Stomach (tissue), 9 donors: ENCODE results near the gene MAPK1. TPM values are rescaled to one million over a fixed set of nuclear protein-coding genes. Genes with fewer than 3 reads are reported as not detected.

ENCODE experiments used
- DNase-seq, 2 donors: peaks; one replicate each; pipeline versions ENCODE4 v3.0.0 to v3.0.0-alpha.2; 2013 to 2019
- H3K27ac ChIP-seq, 5 donors: fragments of 200-600 bp in 4 of 5; sonication (generic) in 4 of 5; one replicate each; pipeline ENCODE4 v1.5.1; 2013 to 2019; ENCODE audit warnings: mild to moderate bottlenecking in 1 of 5, moderate library complexity in 1 of 5
- H3K27me3 ChIP-seq, 3 donors: fragments of 200-600 bp; sonication (generic); one replicate each; pipeline ENCODE4 v1.5.1; 2017 to 2019; ENCODE audit warnings: mixed run types in 1 of 3
- H3K36me3 ChIP-seq, 4 donors: fragments of 200-600 bp; sonication (generic); 1 replicate in 3 of 4; 2 replicates in 1 of 4; pipeline ENCODE4 v1.5.1; 2016 to 2019
- H3K4me1 ChIP-seq, 4 donors: fragments of 200-600 bp; sonication (generic); one replicate each; pipeline ENCODE4 v1.5.1; 2016 to 2019
- H3K4me3 ChIP-seq, 4 donors: fragments of 200-600 bp; sonication (generic) in 3 of 4; one replicate each; pipeline ENCODE4 v1.5.1; 2016 to 2019; ENCODE audit warnings: mild to moderate bottlenecking in 1 of 4
- H3K9me3 ChIP-seq, 4 donors: fragments of 200-600 bp; sonication (generic); one replicate each; pipeline ENCODE4 v1.5.1; 2016 to 2019
- CTCF ChIP-seq, 7 experiments: fragments of 450-650 bp in 4 of 7; fragments of 200-600 bp in 3 of 7; sonication (generic) in 3 of 7; IDR thresholded peaks; one replicate each; pipeline ENCODE4 v1.5.1; 2016 to 2019; ENCODE audit warnings: antibody characterized with exemption in 7 of 7, control low read depth in 2 of 7, mild to moderate bottlenecking in 1 of 7
- EP300 ChIP-seq: sonication (generic); formaldehyde crosslinking; IDR thresholded peaks from one replicate; pipeline ENCODE4 v1.6.1; 2017; ENCODE audit warnings: antibody characterized with exemption
- POLR2A ChIP-seq, 4 donors: fragments of 450-650 bp; IDR thresholded peaks; one replicate each; pipeline ENCODE4 v1.6.1; 2016; ENCODE audit warnings: antibody characterized with exemption in 4 of 4, control low read depth in 2 of 4, mild to moderate bottlenecking in 1 of 4, moderate library complexity in 1 of 4
- POLR2AphosphoS5 ChIP-seq, 3 donors: sonication (generic); formaldehyde crosslinking; IDR thresholded peaks; one replicate each; pipeline ENCODE4 v1.6.1; 2016; ENCODE audit warnings: antibody characterized with exemption in 3 of 3
- WGBS, 5 donors: extraction: QIAGEN DNeasy Blood & Tissue Kit in 3 of 5; methylation state at CpG; one replicate each; pipeline versions ENCODE4 v1.1.5 to v1.1.7; 2013 to 2018; 5-methylcytosine and 5-hydroxymethylcytosine counted together
- intact Hi-C: fragments of 100-400 bp; cut with DNase I; formaldehyde crosslinking; loops from one replicate; pipeline ENCODE4 v1.15.1; 2023; ENCODE audit warnings: low total_unique reads
- polyA plus RNA-seq, 3 donors: library from polyadenylated mRNA; stranded (reverse); fragments of 200-250 nt; gene quantifications; one replicate each; pipeline ENCODE4 v1.2.3, GENCODE V29; 2013
- total RNA-seq, 5 donors: library from RNA; depleted of rRNA; stranded (reverse); fragments of >200 nt; gene quantifications; one replicate each; pipeline versions ENCODE4 v1.1.0 to v1.2.3, GENCODE V29; 2014 to 2016
- donor health status: healthy with polysubstance abuse.
- donor health status: Bipolar disorder and iron deficiency.
- donor health status: healthy.

MAPK1 gene
- total and polyA plus RNA-seq, 8 donors, result 10.4 to 81.6 (median 44.2) TPM

GRCh38 chr22:21868651-21869050 lies 1.2 kb upstream of the MAPK1 start:
- peak overlapping the region in 3 of 4 donors; percentile 75 to 92 (median 88) for H3K4me3 ChIP-seq
- H3K4me1 ChIP-seq, result peaks cover 24 to 38% (median 31%) of the 10 kb centered on the region in 4 donors

DNA sequence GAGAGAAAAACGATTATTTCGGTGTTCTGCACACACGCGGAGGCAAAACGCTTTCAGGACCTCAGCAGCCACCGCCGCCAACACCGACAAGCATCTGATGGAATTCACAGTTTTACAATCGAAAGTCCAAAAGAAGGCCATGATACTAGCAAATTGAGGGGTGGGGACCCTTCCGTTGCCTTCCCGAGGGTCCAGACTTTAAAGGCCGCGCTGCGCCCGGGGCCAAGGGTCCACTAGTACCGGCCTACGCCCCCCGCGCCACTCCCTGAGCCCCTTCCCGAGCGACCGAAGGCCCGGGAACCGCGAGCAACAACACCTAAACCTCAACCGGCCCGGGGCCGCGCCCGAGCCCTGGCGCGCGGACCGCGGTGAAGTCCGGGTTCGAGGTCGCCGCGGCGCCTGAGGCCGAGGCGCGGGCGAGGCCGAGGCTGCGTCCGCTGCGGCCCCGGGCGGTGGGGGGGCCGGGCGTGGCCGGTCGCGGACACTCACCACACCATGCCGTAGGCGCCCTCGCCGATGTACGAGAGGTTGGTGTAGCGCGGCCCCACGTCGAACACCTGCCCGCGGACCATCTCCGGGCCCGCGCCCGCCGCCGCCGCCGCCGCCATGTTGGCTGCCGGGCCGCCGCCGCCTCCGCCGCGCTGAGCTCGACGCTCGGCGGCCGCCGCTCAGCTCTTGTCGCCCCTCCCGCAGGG lies 465 bp downstream of the MAPK1 start:
- intact Hi-C loops, result loop anchor here (10.0 kb wide), 1 partner anchor 62 kb away; no protein-coding TSS in a partner anchor
- TF ChIP-seq POLR2AphosphoS5 (IDR thresholded peaks at IDR 0.05), result no peak
- no peak for TF ChIP-seq CTCF (IDR thresholded peaks at IDR 0.05)
- no peak for TF ChIP-seq POLR2A (IDR thresholded peaks at IDR 0.05)
- no peak for TF ChIP-seq EP300
- 0 to 1% (median 0%) methylated on average over 9 to 91 of the region's 91 CpGs for WGBS, 5 donors
- Histone ChIP-seq H3K4me3 (peak overlapping the region; percentile 75 to 92 (median 90)), H3K27me3 (no peaks in the 10 kb centered on the region), H3K36me3 (no peaks in the 10 kb centered on the region), H3K4me1 (peaks cover 24 to 55% (median 41%) of the 10 kb centered on the region in 4 donors), H3K9me3 (no peaks in the 10 kb centered on the region), H3K27ac (peak overlapping the region; percentile 89 to 100 (median 93))
- DNase-seq, result peak in 1 of 2 donors; percentile 29

More at GRCh38 chr22:21868651-21869050, 1.2 kb upstream of the MAPK1 start:
- Histone ChIP-seq H3K9me3 (no peaks in the 10 kb centered on the region), H3K27me3 (no peaks in the 10 kb centered on the region), H3K27ac (peak overlapping the region in 2 of 5 donors; percentile 93 to 97), H3K36me3 (no peaks in the 10 kb centered on the region)
- TF ChIP-seq POLR2AphosphoS5 (IDR thresholded peaks at IDR 0.05) (no peak), CTCF (IDR thresholded peaks at IDR 0.05) (no peak), POLR2A (IDR thresholded peaks at IDR 0.05) (no peak), EP300 (no peak)
- DNase-seq, result no peak
- WGBS, 5 donors, result 92 to 95% (median 94%) methylated on average over 7 of the region's 7 CpGs
- intact Hi-C loops, result loop anchor here (10.0 kb wide), 1 partner anchor 64 kb away; no protein-coding TSS in a partner anchor

- H3K4me3 ChIP-seq, result peak overlapping the region in 2 of 4 donors; percentile 75 to 88
- WGBS, 5 donors, result 12 to 20% (median 15%) methylated on average over 3 of the region's 3 CpGs
- no peaks in the 10 kb centered on the region for H3K9me3 ChIP-seq
- H3K27me3 ChIP-seq, result no peaks in the 10 kb centered on the region
- no peaks in the 10 kb centered on the region for H3K36me3 ChIP-seq
- TF ChIP-seq POLR2AphosphoS5 (IDR thresholded peaks at IDR 0.05), result peak in 1 of 3 donors; percentile 38
- no peak for TF ChIP-seq EP300
- intact Hi-C loops, result loop anchor here (10.0 kb wide), 1 partner anchor 60 kb away; no protein-coding TSS in a partner anchor
- H3K27ac ChIP-seq, result peak overlapping the region in 3 of 5 donors; percentile 27 to 97 (median 93)
- peaks cover 40 to 74% (median 58%) of the 10 kb centered on the region in 4 donors for H3K4me1 ChIP-seq
- DNase-seq, result peak; percentile 35 to 79
Observed at GRCh38 chr22:21865041-21865440, 2.4 kb downstream of the MAPK1 start.

GRCh38 chr22:21862386-21863245 lies 4.8 kb downstream of the MAPK1 start:
- H3K27ac ChIP-seq, result peak overlapping the region in 2 of 5 donors; percentile 15 to 55
- peaks cover 59 to 88% (median 73%) of the 10 kb centered on the region in 4 donors for H3K4me1 ChIP-seq
- no peak for TF ChIP-seq POLR2AphosphoS5 (IDR thresholded peaks at IDR 0.05)
- no peaks in the 10 kb centered on the region for H3K27me3 ChIP-seq
- H3K36me3 ChIP-seq, result no peaks in the 10 kb centered on the region
- H3K9me3 ChIP-seq, result no peaks in the 10 kb centered on the region
- H3K4me3 ChIP-seq, result no peak overlapping the region
- intact Hi-C loops, result loop anchor here (10.0 kb wide), 1 partner anchor 58 kb away; no protein-coding TSS in a partner anchor
- 76 to 84% (median 81%) methylated on average over 9 of the region's 9 CpGs for WGBS, 5 donors
- DNase-seq, result no peak

DNA sequence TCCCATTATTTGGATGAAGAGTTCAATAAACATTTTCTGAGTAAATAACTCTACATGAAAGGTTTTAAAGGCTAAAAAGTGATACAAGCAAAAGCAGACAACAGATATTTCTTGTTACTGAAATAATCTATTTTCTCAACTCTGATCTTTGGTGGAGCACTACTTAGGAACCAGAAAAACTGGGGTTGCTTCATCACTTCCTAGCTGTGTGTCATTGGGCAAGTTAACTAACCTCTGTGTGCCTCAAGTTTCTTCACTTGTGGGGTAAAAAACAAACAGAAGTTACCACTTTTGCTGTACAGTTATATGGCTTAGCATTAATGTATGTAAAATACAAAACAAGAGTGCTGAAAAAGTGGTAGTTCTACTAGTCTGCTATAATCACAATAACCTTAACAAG lies 5.6 kb downstream of the MAPK1 start:
- peaks cover 66 to 96% (median 80%) of the 10 kb centered on the region in 4 donors for H3K4me1 ChIP-seq
- H3K9me3 ChIP-seq, result no peaks in the 10 kb centered on the region
- peak overlapping the region in 2 of 5 donors; percentile 15 to 55 for H3K27ac ChIP-seq

More for the DNA sequence above, 5.6 kb downstream of the MAPK1 start:
- Histone ChIP-seq H3K36me3 (no peaks in the 10 kb centered on the region), H3K27me3 (no peaks in the 10 kb centered on the region), H3K4me3 (no peak overlapping the region)
- TF ChIP-seq EP300, result no peak
- no peak for TF ChIP-seq POLR2A (IDR thresholded peaks at IDR 0.05)
- no peak for TF ChIP-seq CTCF (IDR thresholded peaks at IDR 0.05)
- TF ChIP-seq POLR2AphosphoS5 (IDR thresholded peaks at IDR 0.05), result no peak
- DNase-seq, result no peak
- intact Hi-C loops, result loop anchor here (10.0 kb wide), 1 partner anchor 57 kb away; no protein-coding TSS in a partner anchor
